ENCODE data around the gene DNAJC22.

DNAJC22 gene

GRCh38 chr12:49327887-49328286, 18.8 kb upstream of the DNAJC22 start:
- H3K4ac ChIP-seq (ENCODE audit: low read length), result no peak overlapping the region
- WGBS, 2 donors (ENCODE audit: extremely low coverage in 2 of 2, insufficient read length in 2 of 2, insufficient replicate concordance in 1 of 2), result no CpG with 5 or more reads among the region's 2 CpGs
- no peaks in the 10 kb centered on the region for H3K9me3 ChIP-seq (replicated peaks in 1 of 2; ENCODE audit: control insufficient read depth in 2 of 2, insufficient read depth in 1 of 2, low read depth in 1 of 2, low read length in 2 of 2)
- H3K27ac ChIP-seq (replicated peaks; ENCODE audit: low read length), result no peak overlapping the region
- H3K4me3 ChIP-seq (ENCODE audit: low read length in 2 of 2), result no peak overlapping the region
- no peak overlapping the region for H2BK5ac ChIP-seq (ENCODE audit: low read length)
- no peak overlapping the region for H3K18ac ChIP-seq (ENCODE audit: low read length)
- peaks cover 11% of the 10 kb centered on the region for H3K79me1 ChIP-seq (ENCODE audit: low read depth, low read length)
- peaks cover 6% of the 10 kb centered on the region in 2 donors for H3K4me1 ChIP-seq (ENCODE audit: control insufficient read depth in 2 of 2, insufficient read depth in 1 of 2, low read depth in 1 of 2, low read length in 2 of 2)
- no peak overlapping the region for H2BK12ac ChIP-seq (ENCODE audit: low read length)
- no peak for DNase-seq (ENCODE audit: low spot score)
- H3K27me3 ChIP-seq (ENCODE audit: control insufficient read depth in 3 of 3, insufficient read depth in 3 of 3, low read depth in 1 of 3, low read length in 3 of 3), result peaks cover 0 to 4% (median 0%) of the 10 kb centered on the region in 3 experiments
- H3K23ac ChIP-seq (ENCODE audit: low read depth, low read length, poor library complexity), result no peak overlapping the region
- H3K36me3 ChIP-seq (replicated peaks in 1 of 2; ENCODE audit: control insufficient read depth in 2 of 2, insufficient read depth in 2 of 2, low read length in 2 of 2), result peaks cover 42 to 71% of the 10 kb centered on the region in 2 donors
- H3K4me2 ChIP-seq (ENCODE audit: insufficient read depth, low read length, poor library complexity, severe bottlenecking), result no peak overlapping the region
- no peak overlapping the region for H2BK15ac ChIP-seq (ENCODE audit: low read length)
- H3K14ac ChIP-seq (ENCODE audit: low read length), result no peak overlapping the region
- no peak overlapping the region for H4K91ac ChIP-seq (ENCODE audit: low read depth, low read length, poor library complexity)
- no peak overlapping the region for H4K8ac ChIP-seq (ENCODE audit: low read depth, low read length)
- H2AFZ ChIP-seq (ENCODE audit: low read length), result no peak overlapping the region
- no peak overlapping the region for H2BK120ac ChIP-seq (ENCODE audit: low read depth, low read length)
- H3K9ac ChIP-seq (ENCODE audit: low read depth, low read length, poor library complexity), result no peak overlapping the region
- H2AK5ac ChIP-seq (ENCODE audit: low read depth, low read length), result no peak overlapping the region

- Histone ChIP-seq H3K9ac (ENCODE audit: low read depth, low read length, poor library complexity) (no peak overlapping the region), H3K4me1 (ENCODE audit: control insufficient read depth in 2 of 2, insufficient read depth in 1 of 2, low read depth in 1 of 2, low read length in 2 of 2) (peaks cover 2% of the 10 kb centered on the region in 2 donors), H3K4me2 (ENCODE audit: insufficient read depth, low read length, poor library complexity, severe bottlenecking) (no peak overlapping the region), H3K36me3 (replicated peaks in 1 of 2; ENCODE audit: control insufficient read depth in 2 of 2, insufficient read depth in 2 of 2, low read length in 2 of 2) (peaks cover 42 to 68% of the 10 kb centered on the region in 2 donors), H3K23ac (ENCODE audit: low read depth, low read length, poor library complexity) (no peak overlapping the region), H3K9me3 (replicated peaks in 1 of 2; ENCODE audit: control insufficient read depth in 2 of 2, insufficient read depth in 1 of 2, low read depth in 1 of 2, low read length in 2 of 2) (no peaks in the 10 kb centered on the region), H2BK15ac (ENCODE audit: low read length) (no peak overlapping the region), H3K27ac (replicated peaks; ENCODE audit: low read length) (no peak overlapping the region), H2BK12ac (ENCODE audit: low read length) (no peak overlapping the region), H3K18ac (ENCODE audit: low read length) (no peak overlapping the region), H4K8ac (ENCODE audit: low read depth, low read length) (no peak overlapping the region), H3K14ac (ENCODE audit: low read length) (no peak overlapping the region), H3K79me1 (ENCODE audit: low read depth, low read length) (peaks cover 5% of the 10 kb centered on the region), H2AK5ac (ENCODE audit: low read depth, low read length) (no peak overlapping the region), H2BK120ac (ENCODE audit: low read depth, low read length) (no peak overlapping the region), H2AFZ (ENCODE audit: low read length) (no peak overlapping the region), H3K4ac (ENCODE audit: low read length) (no peak overlapping the region), H4K91ac (ENCODE audit: low read depth, low read length, poor library complexity) (no peak overlapping the region), H3K27me3 (ENCODE audit: control insufficient read depth in 3 of 3, insufficient read depth in 3 of 3, low read depth in 1 of 3, low read length in 3 of 3) (peaks cover 0 to 12% (median 0%) of the 10 kb centered on the region in 3 experiments), H3K4me3 (ENCODE audit: low read length in 2 of 2) (no peak overlapping the region), H2BK5ac (ENCODE audit: low read length) (no peak overlapping the region)
- WGBS, 2 donors (ENCODE audit: extremely low coverage in 2 of 2, insufficient read length in 2 of 2, insufficient replicate concordance in 1 of 2), result no CpG with 5 or more reads among the region's 12 CpGs
- no peak for DNase-seq (ENCODE audit: low spot score)
Observed at GRCh38 chr12:49328816-49329215, 17.9 kb upstream of the DNAJC22 start.

- no peak overlapping the region for H2BK12ac ChIP-seq (ENCODE audit: low read length)
- H4K8ac ChIP-seq (ENCODE audit: low read depth, low read length), result no peak overlapping the region
- H2AK5ac ChIP-seq (ENCODE audit: low read depth, low read length), result no peak overlapping the region
- H3K18ac ChIP-seq (ENCODE audit: low read length), result no peak overlapping the region
- H3K4me2 ChIP-seq (ENCODE audit: insufficient read depth, low read length, poor library complexity, severe bottlenecking), result no peak overlapping the region
- H3K79me1 ChIP-seq (ENCODE audit: low read depth, low read length), result peaks cover 4% of the 10 kb centered on the region
- no peak overlapping the region for H2BK5ac ChIP-seq (ENCODE audit: low read length)
- no peak overlapping the region for H3K4me3 ChIP-seq (ENCODE audit: low read length in 2 of 2)
- H4K91ac ChIP-seq (ENCODE audit: low read depth, low read length, poor library complexity), result no peak overlapping the region
- no peak overlapping the region for H3K27ac ChIP-seq (replicated peaks; ENCODE audit: low read length)
- H2AFZ ChIP-seq (ENCODE audit: low read length), result no peak overlapping the region
- peaks cover 0 to 2% of the 10 kb centered on the region in 2 donors for H3K9me3 ChIP-seq (replicated peaks in 1 of 2; ENCODE audit: control insufficient read depth in 2 of 2, insufficient read depth in 1 of 2, low read depth in 1 of 2, low read length in 2 of 2)
- H3K27me3 ChIP-seq (ENCODE audit: control insufficient read depth in 3 of 3, insufficient read depth in 3 of 3, low read depth in 1 of 3, low read length in 3 of 3), result peaks cover 2 to 23% (median 6%) of the 10 kb centered on the region in 3 experiments
- no peak overlapping the region for H2BK15ac ChIP-seq (ENCODE audit: low read length)
- no peak overlapping the region for H2BK120ac ChIP-seq (ENCODE audit: low read depth, low read length)
- H3K4ac ChIP-seq (ENCODE audit: low read length), result no peak overlapping the region
- no peak for DNase-seq (ENCODE audit: low spot score)
- H3K9ac ChIP-seq (ENCODE audit: low read depth, low read length, poor library complexity), result peak overlapping the region; percentile 16
- H3K36me3 ChIP-seq (replicated peaks in 1 of 2; ENCODE audit: control insufficient read depth in 2 of 2, insufficient read depth in 2 of 2, low read length in 2 of 2), result peaks cover 42 to 58% of the 10 kb centered on the region in 2 donors
- no peak overlapping the region for H3K23ac ChIP-seq (ENCODE audit: low read depth, low read length, poor library complexity)
- H3K14ac ChIP-seq (ENCODE audit: low read length), result no peak overlapping the region
- no peaks in the 10 kb centered on the region for H3K4me1 ChIP-seq (ENCODE audit: control insufficient read depth in 2 of 2, insufficient read depth in 1 of 2, low read depth in 1 of 2, low read length in 2 of 2)
- no CpG with 5 or more reads among the region's 7 CpGs for WGBS, 2 donors (ENCODE audit: extremely low coverage in 2 of 2, insufficient read length in 2 of 2, insufficient replicate concordance in 1 of 2)
Observed at GRCh38 chr12:49330032-49330619, 16.6 kb upstream of the DNAJC22 start.

- Histone ChIP-seq H3K9me3 (replicated peaks in 1 of 2; ENCODE audit: control insufficient read depth in 2 of 2, insufficient read depth in 1 of 2, low read depth in 1 of 2, low read length in 2 of 2) (peaks cover 0 to 4% of the 10 kb centered on the region in 2 donors), H3K18ac (ENCODE audit: low read length) (peak overlapping the region; percentile 3), H2BK12ac (ENCODE audit: low read length) (no peak overlapping the region), H2BK15ac (ENCODE audit: low read length) (no peak overlapping the region), H2AK5ac (ENCODE audit: low read depth, low read length) (no peak overlapping the region), H2BK120ac (ENCODE audit: low read depth, low read length) (no peak overlapping the region), H3K27me3 (ENCODE audit: control insufficient read depth in 3 of 3, insufficient read depth in 3 of 3, low read depth in 1 of 3, low read length in 3 of 3) (peaks cover 9 to 30% (median 13%) of the 10 kb centered on the region in 3 experiments), H3K4me3 (ENCODE audit: low read length in 2 of 2) (peak overlapping the region in 1 of 2 donors; percentile 62), H3K4ac (ENCODE audit: low read length) (no peak overlapping the region), H2BK5ac (ENCODE audit: low read length) (no peak overlapping the region), H4K91ac (ENCODE audit: low read depth, low read length, poor library complexity) (no peak overlapping the region), H2AFZ (ENCODE audit: low read length) (no peak overlapping the region), H3K27ac (replicated peaks; ENCODE audit: low read length) (no peak overlapping the region), H4K8ac (ENCODE audit: low read depth, low read length) (no peak overlapping the region), H3K23ac (ENCODE audit: low read depth, low read length, poor library complexity) (peak overlapping the region; percentile 34), H3K14ac (ENCODE audit: low read length) (no peak overlapping the region), H3K79me1 (ENCODE audit: low read depth, low read length) (peaks cover 1% of the 10 kb centered on the region), H3K9ac (ENCODE audit: low read depth, low read length, poor library complexity) (no peak overlapping the region), H3K36me3 (replicated peaks in 1 of 2; ENCODE audit: control insufficient read depth in 2 of 2, insufficient read depth in 2 of 2, low read length in 2 of 2) (peaks cover 38 to 51% of the 10 kb centered on the region in 2 donors), H3K4me1 (ENCODE audit: control insufficient read depth in 2 of 2, insufficient read depth in 1 of 2, low read depth in 1 of 2, low read length in 2 of 2) (no peaks in the 10 kb centered on the region), H3K4me2 (ENCODE audit: insufficient read depth, low read length, poor library complexity, severe bottlenecking) (no peak overlapping the region)
- DNase-seq (ENCODE audit: low spot score), result no peak
- no CpG with 5 or more reads among the region's 14 CpGs for WGBS, 2 donors (ENCODE audit: extremely low coverage in 2 of 2, insufficient read length in 2 of 2, insufficient replicate concordance in 1 of 2)
Observed at GRCh38 chr12:49330631-49331379, 15.9 kb upstream of the DNAJC22 start.

All from neuronal stem cell (in vitro differentiated cells).